GM19351 (cell line): ENCODE results near the gene KCNK16.

ENCODE experiments used
- ATAC-seq: cut with Tn5 transposase; IDR thresholded peaks from one replicate; pipeline ENCODE4 v1.9.1; 2021; ENCODE audit warnings: mild to moderate bottlenecking, moderate library complexity; ENCODE audit not compliant: unreplicated experiment

The KCNK16 gene

DNA sequence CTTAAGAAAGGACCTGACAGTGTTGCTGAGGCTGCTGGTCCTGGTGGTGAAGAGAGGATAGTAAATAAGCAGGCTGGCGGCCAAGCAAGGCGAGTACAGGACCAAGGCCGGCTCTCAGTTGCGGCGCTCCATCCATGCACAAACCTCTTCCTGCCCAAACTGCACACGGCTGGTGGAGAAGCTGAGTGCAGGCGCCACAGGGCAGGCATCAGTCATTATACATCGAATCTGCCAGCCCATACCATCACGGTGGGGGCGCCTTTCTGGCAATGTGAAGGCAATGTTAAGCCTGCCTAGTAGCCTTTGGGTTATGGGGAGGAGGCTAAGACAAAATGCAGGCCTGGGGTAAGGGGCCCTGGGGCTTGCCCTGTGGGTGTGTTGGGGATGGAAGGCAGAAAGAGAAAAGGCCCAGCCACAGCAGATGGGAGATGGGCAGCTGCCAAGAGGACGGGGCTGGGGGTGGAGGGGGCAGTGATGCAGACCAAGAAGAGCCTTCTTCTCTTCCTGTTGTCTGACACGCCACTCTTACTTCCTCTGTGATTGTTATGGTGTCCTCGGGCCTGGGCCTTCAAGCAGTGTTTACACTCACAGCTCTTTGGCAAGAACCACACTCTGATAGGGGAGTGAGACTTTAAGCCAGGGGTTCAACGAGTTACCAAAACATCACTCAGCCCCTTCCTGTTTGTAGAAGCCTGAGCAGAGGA lies 20.3 kb upstream of the KCNK16 start:
- ATAC-seq, result peak; percentile 49

GRCh38 chr6:39341937-39342336 lies 19.4 kb upstream of the KCNK16 start:
- ATAC-seq, result no peak

DNA sequence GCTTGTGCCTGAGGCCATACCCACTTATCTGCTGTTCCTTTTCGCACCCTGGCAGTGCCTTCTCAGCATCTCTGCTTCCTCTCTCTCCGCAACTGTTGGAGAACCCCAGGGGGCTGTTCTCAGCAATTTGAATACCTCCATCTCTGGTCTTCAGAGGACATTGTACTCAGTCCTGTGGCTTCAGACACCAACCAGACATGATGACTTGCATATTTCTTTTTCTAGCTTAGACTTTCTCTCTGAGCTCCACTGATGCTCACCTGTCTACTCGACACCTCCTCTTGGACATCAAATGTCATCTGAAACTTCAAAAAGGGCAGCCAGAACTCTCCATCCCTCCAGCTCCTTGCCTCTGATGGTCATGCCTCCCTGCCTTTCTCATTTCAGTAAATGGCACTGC lies 18.9 kb upstream of the KCNK16 start:
- ATAC-seq, result no peak

DNA sequence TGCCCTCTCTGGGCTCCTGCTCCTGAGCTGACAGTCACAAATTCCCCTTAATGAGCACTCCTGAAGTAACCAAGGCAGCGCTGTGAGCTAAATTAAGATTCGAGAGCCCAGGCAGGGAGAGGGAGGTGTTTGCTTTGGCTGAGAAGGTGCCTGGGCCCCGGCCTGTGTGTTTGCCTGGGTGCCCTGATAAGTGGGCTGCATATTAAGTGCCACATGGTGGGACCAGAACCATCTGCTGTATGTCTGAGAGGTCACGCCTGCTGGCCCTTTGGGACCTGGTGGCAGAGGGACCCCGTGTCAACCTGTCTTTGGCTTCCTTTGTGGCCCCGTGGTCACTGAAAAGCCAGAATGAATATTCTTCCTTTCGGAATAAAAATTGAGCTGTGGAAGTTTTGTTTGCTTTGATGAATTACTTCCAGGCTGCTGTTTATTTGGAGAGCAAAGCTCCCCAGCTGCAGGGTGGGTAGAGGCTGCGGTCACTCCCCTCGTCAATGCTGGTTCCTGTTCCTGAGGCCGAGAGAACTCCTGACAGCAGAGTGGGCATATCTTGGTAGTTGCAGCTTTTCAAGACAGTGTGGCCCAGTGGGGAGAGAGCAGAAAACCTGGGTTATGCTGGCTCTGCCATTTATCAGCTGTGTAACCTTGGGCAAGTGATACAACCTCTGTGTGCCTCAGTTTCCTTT lies 17.5 kb upstream of the KCNK16 start:
- ATAC-seq, result no peak

DNA sequence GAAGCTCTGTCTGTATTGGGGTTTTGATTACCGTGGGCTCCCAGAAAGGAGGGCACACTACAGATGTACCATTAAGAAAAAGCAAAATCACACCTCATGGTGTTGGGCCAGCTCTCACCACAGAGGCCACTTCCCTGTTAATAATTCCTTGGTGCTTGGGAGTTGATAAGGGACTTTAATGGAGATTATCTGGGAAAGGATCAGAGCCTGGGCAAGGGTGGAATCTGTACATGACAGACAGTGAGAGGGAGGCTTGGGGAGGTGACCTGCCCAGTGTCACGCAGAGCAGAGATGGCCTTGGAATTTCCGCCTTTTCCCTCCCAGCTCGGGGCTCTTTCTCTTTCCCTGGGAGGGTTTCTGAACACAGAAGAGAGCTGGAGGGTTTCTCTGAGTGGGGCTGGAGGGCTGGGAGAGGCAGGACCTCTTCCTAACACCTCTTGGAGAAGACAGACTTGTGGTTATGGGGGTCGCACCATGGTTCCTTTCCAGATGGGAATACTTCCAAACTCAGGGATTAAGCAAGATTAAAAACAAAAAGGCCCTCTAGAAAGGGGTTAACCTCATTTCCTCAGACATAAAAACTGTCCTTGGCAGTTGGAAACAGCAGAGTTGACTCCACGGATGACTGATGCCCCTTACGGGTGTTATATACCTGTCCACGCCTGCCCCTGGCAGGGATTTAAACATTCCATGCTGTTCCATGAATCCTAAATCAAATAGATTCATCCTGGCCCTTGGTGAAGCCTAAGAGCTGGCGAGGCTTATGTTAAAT lies 16.8 kb upstream of the KCNK16 start:
- no peak for ATAC-seq

DNA sequence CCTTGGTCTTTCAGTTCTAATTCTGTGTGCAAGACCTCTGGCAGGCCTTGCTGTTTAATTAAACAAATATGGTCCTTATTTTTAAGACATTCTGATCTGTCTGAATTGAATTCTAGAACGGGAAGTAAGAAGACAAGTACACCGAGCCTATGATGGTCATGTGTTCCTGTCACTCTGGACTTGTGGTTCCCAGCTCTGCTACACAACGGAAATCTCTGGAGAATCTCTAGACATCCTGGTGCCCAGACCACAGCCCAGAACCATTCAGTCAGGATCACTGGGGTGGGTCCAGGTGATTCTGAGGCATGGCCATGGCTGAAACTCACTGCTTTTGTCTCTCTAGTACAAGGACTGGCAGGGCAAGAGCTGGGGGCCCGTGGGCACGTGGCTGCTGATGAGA lies 15.9 kb upstream of the KCNK16 start:
- ATAC-seq, result no peak

GRCh38 chr6:39335780-39336545 lies 13.5 kb upstream of the KCNK16 start:
- peak; percentile 64 for ATAC-seq

GRCh38 chr6:39333644-39334438 lies 11.3 kb upstream of the KCNK16 start:
- ATAC-seq, result no peak

DNA sequence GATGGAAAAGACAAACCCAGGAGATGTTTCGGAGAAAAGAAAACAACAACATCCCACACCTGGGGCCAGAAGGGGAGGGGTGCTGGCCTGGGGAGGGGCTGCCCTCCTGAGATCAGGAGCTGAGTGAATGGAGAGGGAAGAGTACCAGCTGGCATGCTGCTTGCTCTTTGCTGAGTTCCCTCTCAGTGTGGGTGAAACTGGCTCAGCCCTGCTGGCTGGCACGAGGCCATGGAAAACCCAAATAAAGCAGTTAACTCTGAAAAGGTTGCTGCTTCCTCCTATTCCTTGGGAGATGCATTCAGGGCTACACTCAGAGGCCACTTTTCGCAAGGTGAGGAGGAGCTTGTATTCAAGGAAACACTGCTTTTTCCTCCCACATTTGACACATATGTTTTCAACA lies 8.0 kb upstream of the KCNK16 start:
- no peak for ATAC-seq

DNA sequence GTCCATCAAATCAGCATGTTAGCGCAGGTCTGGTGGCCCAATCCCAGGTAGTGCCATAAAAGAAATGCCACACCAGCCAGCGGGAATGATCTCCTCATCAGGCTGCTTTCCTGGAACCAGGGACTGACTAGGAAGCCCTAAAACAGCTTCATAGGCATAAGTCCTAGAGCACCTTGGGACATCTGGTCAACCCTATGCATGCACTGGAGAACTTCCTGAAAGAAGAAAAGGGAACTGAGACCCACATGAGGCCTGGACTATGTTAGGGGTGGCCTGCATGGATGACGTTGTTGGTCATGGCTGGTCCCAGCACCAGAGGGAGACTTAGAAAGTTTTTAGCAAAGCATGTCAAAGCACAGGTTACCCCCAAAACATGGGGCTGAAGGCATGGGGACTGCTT lies 7.6 kb upstream of the KCNK16 start:
- peak; percentile 97 for ATAC-seq

DNA sequence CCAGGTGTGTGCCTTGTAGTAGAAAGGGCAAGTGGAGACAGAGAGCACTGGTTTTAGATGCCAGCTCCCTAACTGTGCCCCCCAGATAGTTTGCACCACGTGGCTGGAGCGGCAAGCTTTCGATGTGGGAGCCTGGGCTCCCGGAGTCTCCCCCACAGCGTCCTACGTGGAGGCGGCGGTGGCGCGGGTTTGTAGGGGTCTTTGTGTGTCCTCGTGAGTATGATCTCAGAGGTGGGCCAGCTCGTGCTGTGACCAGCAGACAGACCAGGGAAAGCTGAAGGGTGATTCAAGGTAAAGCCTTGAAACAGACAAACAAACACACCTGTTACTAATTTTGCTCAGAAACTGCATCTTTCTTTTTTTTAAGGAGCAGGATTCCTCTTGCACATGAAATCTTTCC lies 5.6 kb upstream of the KCNK16 start:
- ATAC-seq, result no peak

DNA sequence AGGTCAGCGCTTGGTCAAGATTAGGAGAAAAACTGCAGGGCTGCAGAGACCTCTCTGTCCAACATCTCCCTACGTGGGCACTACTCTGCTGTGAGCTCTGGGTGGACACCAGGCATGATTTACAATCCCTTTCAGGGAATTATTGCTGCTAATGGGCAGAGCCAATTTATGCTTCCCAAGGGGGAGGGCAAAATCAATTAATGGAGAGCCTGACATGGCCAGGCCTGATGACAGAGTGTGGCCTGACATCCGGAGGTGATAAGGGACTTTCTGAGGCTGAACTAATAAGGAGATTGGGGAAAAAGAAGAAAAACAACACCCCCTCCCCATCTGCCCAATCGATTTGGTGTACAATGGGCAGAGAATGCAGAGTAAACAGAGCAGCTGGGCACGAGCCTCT lies 5.0 kb upstream of the KCNK16 start:
- ATAC-seq, result no peak

GRCh38 chr6:39321761-39322160 lies 741 bp downstream of the KCNK16 start:
- ATAC-seq, result no peak

- no peak for ATAC-seq
These were observed 2.0 kb downstream of the KCNK16 start for GRCh38 chr6:39320363-39320984.

DNA sequence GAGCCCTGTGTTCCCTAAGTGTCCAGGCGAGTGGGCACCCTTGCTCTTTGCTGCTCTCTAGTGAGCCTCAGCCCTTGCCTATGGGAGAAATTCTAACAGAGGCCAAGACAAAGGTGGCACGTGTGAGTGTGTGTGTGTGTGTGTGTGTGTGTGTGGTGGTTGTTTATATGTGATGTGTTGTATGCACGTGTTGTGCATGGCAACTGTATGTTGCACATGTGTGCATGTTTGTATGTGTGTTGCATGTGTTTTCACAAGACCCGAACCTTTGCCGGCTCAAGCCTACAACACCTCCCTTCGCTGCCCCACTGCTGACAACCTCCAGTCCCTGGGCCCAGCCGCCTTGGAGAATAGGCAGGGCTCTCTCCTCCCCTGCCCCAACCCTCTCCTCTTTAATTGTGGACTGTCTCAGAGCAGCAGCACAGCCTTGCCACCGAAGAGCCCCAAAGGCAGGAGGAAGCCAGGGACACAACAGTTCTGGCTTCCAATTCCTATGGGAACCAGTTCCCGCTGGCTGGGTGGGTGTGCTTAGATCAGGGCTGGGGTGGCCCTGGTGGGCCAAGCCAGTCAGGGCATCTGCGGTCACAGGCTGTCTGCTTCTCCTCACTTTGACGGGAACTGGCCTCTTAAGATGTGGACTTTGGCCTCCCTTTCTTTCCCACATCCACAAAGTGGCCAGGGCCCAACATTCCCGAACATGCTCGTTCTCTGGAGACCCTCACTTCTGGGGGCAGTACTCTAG lies 2.7 kb downstream of the KCNK16 start:
- ATAC-seq, result no peak

DNA sequence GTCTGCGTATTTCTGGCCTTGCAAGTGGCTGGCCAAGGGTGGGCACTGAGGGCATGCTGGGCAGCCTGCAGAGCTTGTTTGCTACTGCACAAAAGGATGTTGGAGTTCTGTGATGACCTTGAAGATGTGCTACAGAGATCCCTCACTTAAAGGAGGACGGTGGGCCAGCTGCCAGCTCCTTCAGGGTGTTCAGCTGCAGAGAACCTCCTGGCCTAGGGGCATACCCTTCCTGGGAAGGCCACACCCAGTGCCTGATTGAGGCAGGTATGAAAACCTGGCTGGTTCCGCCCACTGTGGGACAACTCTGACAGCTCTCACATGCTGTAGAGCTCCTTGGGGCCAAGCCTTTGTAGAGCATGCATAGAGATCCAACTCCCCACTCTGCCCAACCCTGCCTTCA lies 5.2 kb downstream of the KCNK16 start:
- ATAC-seq, result no peak

GRCh38 chr6:39314273-39314795 lies 8.2 kb downstream of the KCNK16 start, which contains the start of gene KCNK17:
KCNK17 (minus strand) TSS chr6:39314419; CDS start chr6:39314320, 99 bp downstream.
- ATAC-seq, result no peak

GRCh38 chr6:39313526-39314272 lies 8.8 kb downstream of the KCNK16 start:
- no peak for ATAC-seq
